ENCODE measurements around the gene AQP1.

DNA sequence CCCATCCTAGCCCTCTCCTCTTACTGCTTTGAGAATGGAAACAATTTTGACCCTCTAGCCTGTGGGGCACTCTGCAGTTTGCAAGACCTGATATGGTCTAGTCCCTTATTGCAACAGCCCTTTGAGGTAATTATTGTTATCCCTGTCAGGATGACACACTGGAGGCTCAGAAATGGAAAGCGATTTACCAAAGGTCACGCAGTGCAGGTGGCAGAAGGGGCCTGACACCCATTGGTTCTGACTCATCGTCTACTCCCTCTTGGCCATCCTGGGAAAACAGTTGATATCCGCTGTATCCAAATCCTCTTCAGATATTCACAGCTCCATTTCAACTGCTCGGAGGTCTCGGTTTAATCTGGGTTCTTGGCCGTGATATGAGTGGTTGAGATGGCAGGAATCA, 44.7 kb upstream of the AQP1 start:
- TF ChIP-seq, protein P1, sequence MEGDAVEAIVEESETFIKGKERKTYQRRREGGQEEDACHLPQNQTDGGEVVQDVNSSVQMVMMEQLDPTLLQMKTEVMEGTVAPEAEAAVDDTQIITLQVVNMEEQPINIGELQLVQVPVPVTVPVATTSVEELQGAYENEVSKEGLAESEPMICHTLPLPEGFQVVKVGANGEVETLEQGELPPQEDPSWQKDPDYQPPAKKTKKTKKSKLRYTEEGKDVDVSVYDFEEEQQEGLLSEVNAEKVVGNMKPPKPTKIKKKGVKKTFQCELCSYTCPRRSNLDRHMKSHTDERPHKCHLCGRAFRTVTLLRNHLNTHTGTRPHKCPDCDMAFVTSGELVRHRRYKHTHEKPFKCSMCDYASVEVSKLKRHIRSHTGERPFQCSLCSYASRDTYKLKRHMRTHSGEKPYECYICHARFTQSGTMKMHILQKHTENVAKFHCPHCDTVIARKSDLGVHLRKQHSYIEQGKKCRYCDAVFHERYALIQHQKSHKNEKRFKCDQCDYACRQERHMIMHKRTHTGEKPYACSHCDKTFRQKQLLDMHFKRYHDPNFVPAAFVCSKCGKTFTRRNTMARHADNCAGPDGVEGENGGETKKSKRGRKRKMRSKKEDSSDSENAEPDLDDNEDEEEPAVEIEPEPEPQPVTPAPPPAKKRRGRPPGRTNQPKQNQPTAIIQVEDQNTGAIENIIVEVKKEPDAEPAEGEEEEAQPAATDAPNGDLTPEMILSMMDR (IDR thresholded peaks at IDR 0.05; ENCODE audit: borderline replicate concordance, extremely low read depth, low read length, poor library complexity, severe bottlenecking): no peak
- TF ChIP-seq EZH2 (IDR thresholded peaks at IDR 0.05; ENCODE audit: borderline replicate concordance, low read depth, low read length, severe bottlenecking): no peak

Measured in DND-41 (cell line).